CD4-positive, alpha-beta T cell (primary cell): ENCODE results near the gene ZNF256. TPM values are rescaled to one million over a fixed set of nuclear protein-coding genes. Genes with fewer than 3 reads are reported as not detected.

Experiments used
- ATAC-seq: fragments of 200-7000 bp; cut with Tn5 transposase; one replicate; pipeline ENCODE4 v1.10.0; 2022; ENCODE audit warnings: mild to moderate bottlenecking; ENCODE audit not compliant: poor library complexity
- CTCF ChIA-PET: fragments of 350-600 bp; sonication (Branson Sonifier 250); formaldehyde crosslinking; loops from one replicate; lab custom pipeline; 2021; ENCODE audit warnings: antibody characterized with exemption, inconsistent platforms; lab: Charles Lee
- POLR2A ChIA-PET: fragments of 350-600 bp; sonication (Branson Sonifier 250); formaldehyde crosslinking; loops from one replicate; lab custom pipeline; 2021; ENCODE audit warnings: antibody characterized with exemption, inconsistent platforms; lab: Charles Lee
- DNase-seq, 14 experiments: peaks; one replicate each; pipeline ENCODE4 v3.0.0-alpha.2; 2013 to 2020; ENCODE audit warnings: mixed read lengths in 2 of 14
- H3K27ac ChIP-seq, 2 donors: one replicate each; pipeline versions ENCODE4 v1.5.1 to v1.7.0; 2013; ENCODE audit warnings: low read length in 2 of 2, low read depth in 1 of 2, mild to moderate bottlenecking in 1 of 2
- H3K27me3 ChIP-seq, 2 experiments: 1 replicate in 1 of 2; 2 replicates in 1 of 2; pipeline versions ENCODE4 v1.6.1 to v1.7.0; 2013; ENCODE audit warnings: low read length in 2 of 2, control low read depth in 1 of 2, mild to moderate bottlenecking in 1 of 2, moderate library complexity in 1 of 2; ENCODE audit not compliant: insufficient read depth in 2 of 2, control insufficient read depth in 1 of 2
- H3K36me3 ChIP-seq: one replicate; pipeline ENCODE4 v1.6.1; 2013; ENCODE audit warnings: low read length, control low read depth; ENCODE audit not compliant: insufficient read depth
- H3K4me1 ChIP-seq: one replicate; pipeline ENCODE4 v1.6.1; 2013; ENCODE audit warnings: low read length, control low read depth; ENCODE audit not compliant: insufficient read depth
- H3K4me3 ChIP-seq: one replicate; pipeline ENCODE4 v1.5.1; 2013; ENCODE audit warnings: mild to moderate bottlenecking, low read length, moderate library complexity
- H3K9me3 ChIP-seq, 2 experiments: 1 replicate in 1 of 2; 2 replicates in 1 of 2; pipeline versions ENCODE4 v1.6.1 to v1.7.0; 2013; ENCODE audit warnings: low read length in 2 of 2, mild to moderate bottlenecking in 2 of 2, control low read depth in 1 of 2, moderate library complexity in 1 of 2; ENCODE audit not compliant: control insufficient read depth in 1 of 2, insufficient read depth in 1 of 2
- H3K27ac Mint-ChIP-seq: one replicate; pipeline ENCODE4 v1.8.0; 2020; ENCODE audit warnings: mixed read lengths
- H3K27me3 Mint-ChIP-seq: one replicate; pipeline ENCODE4 v1.8.0; 2021; ENCODE audit warnings: mixed read lengths
- H3K36me3 Mint-ChIP-seq: one replicate; pipeline ENCODE4 v1.8.0; 2021; ENCODE audit warnings: low read depth, mixed read lengths
- H3K4me1 Mint-ChIP-seq: one replicate; pipeline ENCODE4 v1.8.0; 2021; ENCODE audit warnings: low read depth, mixed read lengths
- H3K4me3 Mint-ChIP-seq: one replicate; pipeline ENCODE4 v1.8.0; 2020; ENCODE audit warnings: mild to moderate bottlenecking, mixed read lengths
- H3K9me3 Mint-ChIP-seq: one replicate; pipeline ENCODE4 v1.8.0; 2020; ENCODE audit warnings: mixed read lengths
- CTCF ChIP-seq: fragments of 200-600 bp; IDR thresholded peaks from one replicate; pipeline ENCODE4 v1.8.0; 2022; ENCODE audit warnings: antibody characterized with exemption, mild to moderate bottlenecking
- intact Hi-C, 2 experiments: fragments of 100-400 bp; cut with DNase I in 1 of 2; cut with micrococcal nuclease in 1 of 2; formaldehyde crosslinking; loops; one replicate each; pipeline versions ENCODE4 v1.15.1 to v1.9.0; 2023 to 2025; cut with DNase I, micrococcal nuclease
- total RNA-seq, 174 experiments: library from RNA in 2 of 174; stranded (reverse) in 2 of 174; gene quantifications; one replicate each; pipeline ENCODE4 v1.2.3 and lab custom pipeline; 2021 to 2026

The ZNF256 gene
- total RNA-seq, 2 experiments from 2014 or later = 15.2 TPM

GRCh38 chr19:57974434-57974833 is 26.9 kb upstream of the ZNF256 start, which contains the start of gene C19orf18:
Gene C19orf18 (minus strand): TSS chr19:57974534. CDS start chr19:57974432, 102 bp downstream.
- Mint-ChIP-seq H3K4me1 (no peaks in the 10 kb centered on the region), H3K27me3 (no peaks in the 10 kb centered on the region), H3K27ac (no peak within 1 kb of the TSS), H3K9me3 (peaks cover 27% of the 10 kb centered on the region), H3K4me3 (no peak within 1 kb of the TSS), H3K36me3 (peaks cover 87% of the 10 kb centered on the region)
- no peaks in the 10 kb centered on the region for H3K4me1 ChIP-seq
- H3K27ac ChIP-seq = no peak within 1 kb of the TSS
- ATAC-seq = no peak
- H3K9me3 ChIP-seq = peaks cover 65 to 92% of the 10 kb centered on the region in 2 experiments
- ChIA-PET CTCF (no interaction called here), POLR2A (no interaction called here)
- peaks cover 6% of the 10 kb centered on the region for H3K36me3 ChIP-seq
- no peak for DNase-seq
- H3K27me3 ChIP-seq = no peaks in the 10 kb centered on the region
- intact Hi-C loops = no loop called here
- TF ChIP-seq CTCF = no peak
- H3K4me3 ChIP-seq = no peak within 1 kb of the TSS

GRCh38 chr19:57964761-57965160 is 17.3 kb upstream of the ZNF256 start:
- Histone ChIP-seq H3K9me3 (peaks cover 54 to 84% of the 10 kb centered on the region in 2 experiments), H3K36me3 (no peaks in the 10 kb centered on the region), H3K4me3 (no peak overlapping the region), H3K27ac (no peak overlapping the region), H3K4me1 (no peaks in the 10 kb centered on the region), H3K27me3 (no peaks in the 10 kb centered on the region)
- ChIA-PET CTCF (no interaction called here), POLR2A (no interaction called here)
- no peaks in the 10 kb centered on the region for H3K27me3 Mint-ChIP-seq
- peaks cover 58% of the 10 kb centered on the region for H3K36me3 Mint-ChIP-seq
- no peak for DNase-seq
- no peak overlapping the region for H3K4me3 Mint-ChIP-seq
- H3K4me1 Mint-ChIP-seq = no peaks in the 10 kb centered on the region
- intact Hi-C loops = no loop called here
- ATAC-seq = no peak
- no peak overlapping the region for H3K27ac Mint-ChIP-seq
- TF ChIP-seq CTCF = no peak
- peaks cover 7% of the 10 kb centered on the region for H3K9me3 Mint-ChIP-seq

GRCh38 chr19:57961785-57962184 is 14.3 kb upstream of the ZNF256 start:
- ChIA-PET POLR2A (no interaction called here), CTCF (no interaction called here)
- Mint-ChIP-seq H3K27me3 (no peaks in the 10 kb centered on the region), H3K4me3 (no peak overlapping the region), H3K4me1 (no peaks in the 10 kb centered on the region), H3K27ac (no peak overlapping the region), H3K9me3 (peaks cover 8% of the 10 kb centered on the region), H3K36me3 (peaks cover 51% of the 10 kb centered on the region)
- H3K36me3 ChIP-seq = no peaks in the 10 kb centered on the region
- H3K4me1 ChIP-seq = no peaks in the 10 kb centered on the region
- TF ChIP-seq CTCF = no peak
- peaks cover 0 to 2% of the 10 kb centered on the region in 2 experiments for H3K27me3 ChIP-seq
- ATAC-seq = no peak
- no peak overlapping the region for H3K4me3 ChIP-seq
- intact Hi-C loops = no loop called here
- peaks cover 49 to 81% of the 10 kb centered on the region in 2 experiments for H3K9me3 ChIP-seq
- no peak for DNase-seq
- no peak overlapping the region for H3K27ac ChIP-seq
